Esophagus muscularis mucosa (tissue), 4 donors: ENCODE measurements around the gene MAP2K7.

Source experiments
- CTCF ChIP-seq, 3 experiments: fragments of 200-600 bp in 2 of 3; fragments of 450-650 bp in 1 of 3; sonication (generic) in 2 of 3; IDR thresholded peaks; one replicate each; pipeline ENCODE4 v1.5.1; 2017 to 2019; ENCODE audit warnings: antibody characterized with exemption in 3 of 3, mild to moderate bottlenecking in 2 of 3, moderate library complexity in 1 of 3
- EP300 ChIP-seq: sonication (generic); formaldehyde crosslinking; IDR thresholded peaks from one replicate; pipeline ENCODE4 v1.6.1; 2017; ENCODE audit warnings: antibody characterized with exemption
- POLR2A ChIP-seq: fragments of 450-650 bp; IDR thresholded peaks from one replicate; pipeline ENCODE4 v1.6.1; 2017; ENCODE audit warnings: antibody characterized with exemption, moderate library complexity, mild to moderate bottlenecking, low read depth
- POLR2AphosphoS5 ChIP-seq, 2 donors: sonication (generic); formaldehyde crosslinking; IDR thresholded peaks; one replicate each; pipeline ENCODE4 v1.6.1; 2017; ENCODE audit warnings: antibody characterized with exemption in 2 of 2

DNA sequence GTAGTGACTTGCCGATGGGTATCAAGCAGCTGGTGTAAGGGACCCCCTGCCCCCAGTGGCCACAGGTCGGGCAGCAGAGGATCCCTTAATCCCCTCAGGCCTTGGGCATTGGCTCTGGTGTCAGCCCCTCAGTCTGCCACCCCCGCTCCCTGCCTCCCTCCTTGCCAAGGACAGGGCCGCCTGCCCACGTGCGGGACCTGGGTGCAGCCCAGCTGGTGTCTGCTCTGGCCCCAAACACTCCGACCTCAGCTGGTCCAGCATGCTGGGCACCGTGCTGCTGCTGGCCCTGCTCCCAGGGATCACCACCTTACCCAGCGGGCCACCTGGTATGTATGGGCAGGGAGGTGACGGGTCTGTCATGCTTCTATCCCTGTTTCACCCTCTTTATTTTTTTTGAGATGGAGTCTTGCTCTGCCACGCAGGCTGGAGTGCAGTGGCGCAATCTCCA is 10.9 kb downstream of the MAP2K7 start, which contains the start of gene TGFBR3L:
- TF ChIP-seq CTCF (IDR thresholded peaks at IDR 0.05) (no peak), POLR2A (no peak), EP300 (no peak), POLR2AphosphoS5 (IDR thresholded peaks at IDR 0.05) (peak in 1 of 2 donors; percentile 8)
